Adrenal gland (tissue), 12 donors: ENCODE data around the gene ZNF292. TPM values are rescaled to one million over a fixed set of nuclear protein-coding genes. Genes with fewer than 3 reads are reported as not detected.

Source experiments
- DNase-seq, 7 donors: peaks; one replicate each; pipeline ENCODE4 v3.0.0-alpha.2; 2019 to 2020
- H3K27ac ChIP-seq, 5 donors: fragments of 200-600 bp; sonication (generic) in 4 of 5; 1 replicate in 3 of 5; 2 replicates in 2 of 5; pipeline versions ENCODE4 v1.5.1 to v1.8.0; 2016 to 2020; ENCODE audit warnings: mild to moderate bottlenecking in 1 of 5
- H3K27me3 ChIP-seq: fragments of 200-600 bp; 2 replicates; pipeline ENCODE4 v1.8.0; 2021
- H3K36me3 ChIP-seq, 2 donors: fragments of 200-600 bp; replicated peaks in 1 of 2; 1 replicate in 1 of 2; 2 replicates in 1 of 2; pipeline versions ENCODE4 v1.5.1 to v1.8.0; 2018 to 2022
- H3K4me1 ChIP-seq, 2 donors: fragments of 200-600 bp; replicated peaks in 1 of 2; 1 replicate in 1 of 2; 2 replicates in 1 of 2; pipeline versions ENCODE4 v1.5.1 to v1.8.0; 2018 to 2021
- H3K4me3 ChIP-seq, 4 donors: fragments of 200-600 bp; sonication (generic) in 3 of 4; one replicate each; pipeline ENCODE4 v1.5.1; 2016 to 2018
- H3K9me3 ChIP-seq, 3 donors: fragments of 200-600 bp; sonication (generic) in 1 of 3; replicated peaks in 1 of 3; 1 replicate in 2 of 3; 2 replicates in 1 of 3; pipeline versions ENCODE4 v1.5.1 to v1.8.0; 2016 to 2021
- POLR2A ChIP-seq, 2 donors: fragments of 450-650 bp; IDR thresholded peaks; one replicate each; pipeline ENCODE4 v1.6.1; 2017; ENCODE audit warnings: antibody characterized with exemption in 2 of 2, mild to moderate bottlenecking in 2 of 2, moderate library complexity in 1 of 2
- WGBS, 4 donors: extraction: QIAGEN DNeasy Blood & Tissue Kit in 2 of 4; methylation state at CpG; one replicate each; pipeline versions ENCODE4 v1.1.5 to v1.1.7; 2013 to 2017; 5-methylcytosine and 5-hydroxymethylcytosine counted together
- intact Hi-C, 2 donors: fragments of 100-400 bp; cut with DNase I; formaldehyde crosslinking; loops; one replicate each; pipeline versions ENCODE4 v1.14.1 to v1.15.0; 2022 to 2023
- polyA plus RNA-seq, 3 donors: library from polyadenylated mRNA; stranded (reverse); fragments of 200-250 nt in 2 of 3; fragments of 350-450 nt in 1 of 3; fragmentation: Illumina TruSeq in 1 of 3; extraction: RNeasy Lipid Tissue Mini Kit (QIAGEN cat#74804) in 1 of 3; gene quantifications; one replicate each; pipeline ENCODE4 v1.2.3, GENCODE V29; 2013 to 2014
- total RNA-seq, 9 donors: library from RNA; depleted of rRNA in 4 of 9; stranded (reverse); fragments of >200 nt in 4 of 9; fragments of 120-200 nt in 1 of 9; fragmentation: NEBNext Ultra II Directional in 1 of 9; extraction: Animal tissue kit (Norgen Biotek cat#: 25700) in 1 of 9; gene quantifications; one replicate each; pipeline versions ENCODE4 v1.1.0 to v1.2.4, GENCODE V29; 2013 to 2023
- TF ChIP-seq, protein P1 (sequence below), 6 experiments: fragments of 450-650 bp in 4 of 6; fragments of 200-600 bp in 2 of 6; sonication (generic) in 1 of 6; IDR thresholded peaks; 1 replicate in 5 of 6; 2 replicates in 1 of 6; pipeline versions ENCODE4 v1.5.1 to v1.8.0; 2016 to 2021; ENCODE audit warnings: antibody characterized with exemption in 6 of 6, mild to moderate bottlenecking in 2 of 6, moderate library complexity in 1 of 6
- donor health status: healthy with polysubstance abuse.
- donor health status: Bipolar disorder and iron deficiency.
- donor health status: DM: yes; HTN: yes; CAD: no.
- donor health status: DM: no; HTN: no; CAD: no.
- donor health status: DM: no; HTN: no; CAD: no.
- donor health status: DM: yes; HTN: yes; CAD: no.

ZNF292 gene
- total and polyA plus RNA-seq, 12 donors = 4.8 to 57.2 (median 27.5) TPM

- Histone ChIP-seq H3K36me3 (no peaks in the 10 kb centered on the region), H3K27ac (no peak overlapping the region), H3K4me3 (no peak overlapping the region), H3K4me1 (peaks cover 0 to 14% of the 10 kb centered on the region in 2 donors), H3K9me3 (no peaks in the 10 kb centered on the region), H3K27me3 (no peaks in the 10 kb centered on the region)
- intact Hi-C loops = no loop called here
- no peak for DNase-seq
- 87 to 94% (median 90%) methylated on average over 2 of the region's 2 CpGs for WGBS, 4 donors
- TF ChIP-seq, protein P1, sequence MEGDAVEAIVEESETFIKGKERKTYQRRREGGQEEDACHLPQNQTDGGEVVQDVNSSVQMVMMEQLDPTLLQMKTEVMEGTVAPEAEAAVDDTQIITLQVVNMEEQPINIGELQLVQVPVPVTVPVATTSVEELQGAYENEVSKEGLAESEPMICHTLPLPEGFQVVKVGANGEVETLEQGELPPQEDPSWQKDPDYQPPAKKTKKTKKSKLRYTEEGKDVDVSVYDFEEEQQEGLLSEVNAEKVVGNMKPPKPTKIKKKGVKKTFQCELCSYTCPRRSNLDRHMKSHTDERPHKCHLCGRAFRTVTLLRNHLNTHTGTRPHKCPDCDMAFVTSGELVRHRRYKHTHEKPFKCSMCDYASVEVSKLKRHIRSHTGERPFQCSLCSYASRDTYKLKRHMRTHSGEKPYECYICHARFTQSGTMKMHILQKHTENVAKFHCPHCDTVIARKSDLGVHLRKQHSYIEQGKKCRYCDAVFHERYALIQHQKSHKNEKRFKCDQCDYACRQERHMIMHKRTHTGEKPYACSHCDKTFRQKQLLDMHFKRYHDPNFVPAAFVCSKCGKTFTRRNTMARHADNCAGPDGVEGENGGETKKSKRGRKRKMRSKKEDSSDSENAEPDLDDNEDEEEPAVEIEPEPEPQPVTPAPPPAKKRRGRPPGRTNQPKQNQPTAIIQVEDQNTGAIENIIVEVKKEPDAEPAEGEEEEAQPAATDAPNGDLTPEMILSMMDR (IDR thresholded peaks at IDR 0.05) = no peak
- TF ChIP-seq POLR2A (IDR thresholded peaks at IDR 0.05) = no peak
Measured at GRCh38 chr6:87182321-87182720, 27.0 kb downstream of the ZNF292 start.

DNA sequence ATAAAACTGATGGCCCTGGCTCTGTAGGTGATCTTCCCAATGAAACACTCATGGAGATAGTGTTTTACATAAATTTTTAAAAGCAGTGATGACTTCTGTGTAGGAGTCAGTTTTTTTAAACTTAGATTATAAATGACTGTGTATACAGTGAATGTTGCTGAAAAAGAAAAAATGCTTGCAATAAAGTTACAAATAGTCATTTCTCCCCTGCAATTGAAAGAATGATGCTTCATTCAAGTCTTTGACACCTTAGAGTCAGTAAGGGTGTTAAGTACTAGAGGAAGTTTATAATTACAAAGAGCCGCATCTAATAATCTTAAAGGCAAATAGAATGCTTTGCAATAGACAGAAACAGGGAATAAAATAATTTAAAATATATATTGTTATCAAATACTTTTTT lies 27.6 kb downstream of the ZNF292 start:
- TF ChIP-seq, protein P1 (IDR thresholded peaks at IDR 0.05) = no peak
- TF ChIP-seq POLR2A (IDR thresholded peaks at IDR 0.05) = no peak
- WGBS, 4 donors = 85 to 99% (median 93%) methylated on average over 1 of the region's 1 CpG

DNA sequence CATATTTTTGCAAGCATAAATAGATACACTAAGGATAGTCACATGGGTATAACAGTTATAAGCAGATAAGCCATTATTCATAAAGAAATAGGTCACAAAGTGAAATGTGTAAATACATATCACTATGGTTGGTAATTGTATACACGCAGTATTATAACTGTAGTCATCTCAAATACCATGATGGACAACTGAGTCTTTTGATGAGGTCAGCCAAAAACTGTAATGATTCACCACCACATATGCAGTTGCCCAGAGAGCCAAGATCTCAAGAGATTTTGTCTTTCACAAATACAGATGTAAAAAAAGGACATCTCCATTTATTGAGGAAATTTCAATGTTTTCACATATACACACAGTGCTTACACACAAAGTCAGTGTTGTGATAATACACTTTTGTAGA lies 28.3 kb downstream of the ZNF292 start:
- H3K27ac ChIP-seq = no peak overlapping the region
- peaks cover 0 to 10% of the 10 kb centered on the region in 2 donors for H3K4me1 ChIP-seq
- DNase-seq = no peak
- no peak overlapping the region for H3K4me3 ChIP-seq
- no peaks in the 10 kb centered on the region for H3K27me3 ChIP-seq
- H3K36me3 ChIP-seq = no peaks in the 10 kb centered on the region
- 91 to 100% (median 93%) methylated on average over 1 of the region's 1 CpG for WGBS, 4 donors
- TF ChIP-seq, protein P1 (IDR thresholded peaks at IDR 0.05) = no peak
- no peak for TF ChIP-seq POLR2A (IDR thresholded peaks at IDR 0.05)
- H3K9me3 ChIP-seq = no peaks in the 10 kb centered on the region
- intact Hi-C loops = no loop called here

More for the DNA sequence above, 27.6 kb downstream of the ZNF292 start:
- intact Hi-C loops = no loop called here
- no peaks in the 10 kb centered on the region for H3K9me3 ChIP-seq
- no peaks in the 10 kb centered on the region for H3K27me3 ChIP-seq
- DNase-seq = no peak
- no peak overlapping the region for H3K4me3 ChIP-seq
- H3K4me1 ChIP-seq = peaks cover 0 to 14% of the 10 kb centered on the region in 2 donors
- H3K27ac ChIP-seq = no peak overlapping the region
- no peaks in the 10 kb centered on the region for H3K36me3 ChIP-seq

DNA sequence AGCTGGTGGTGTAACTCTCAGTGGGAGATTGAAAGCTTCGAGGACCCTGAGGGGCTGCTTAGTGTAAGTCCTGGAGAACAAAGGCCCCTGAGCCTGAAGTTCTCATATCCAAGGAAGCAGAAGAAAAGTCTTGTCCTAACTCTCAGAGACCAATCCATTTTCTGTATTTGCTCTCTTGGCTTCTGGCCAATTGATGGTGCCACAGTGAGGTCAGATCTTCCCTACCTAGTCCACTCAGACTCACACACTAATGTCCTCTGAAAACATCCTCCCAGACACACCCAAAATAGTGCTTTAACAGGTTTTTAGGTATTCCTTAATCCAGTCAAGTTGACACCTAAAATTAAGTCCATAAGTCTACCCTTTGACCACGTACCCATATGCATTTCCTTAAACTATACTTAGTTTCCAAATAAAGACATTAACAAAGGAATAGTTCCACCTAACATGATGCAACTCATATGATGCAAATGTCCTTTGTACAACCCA lies 29.4 kb downstream of the ZNF292 start:
- H3K4me3 ChIP-seq = no peak overlapping the region
- no peak for DNase-seq
- intact Hi-C loops = no loop called here
- no peaks in the 10 kb centered on the region for H3K9me3 ChIP-seq
- peaks cover 0 to 4% of the 10 kb centered on the region in 2 donors for H3K4me1 ChIP-seq
- no peaks in the 10 kb centered on the region for H3K36me3 ChIP-seq
- no peaks in the 10 kb centered on the region for H3K27me3 ChIP-seq
- TF ChIP-seq, protein P1 (IDR thresholded peaks at IDR 0.05) = no peak
- TF ChIP-seq POLR2A (IDR thresholded peaks at IDR 0.05) = no peak
- 89 to 97% (median 95%) methylated on average over 2 of the region's 2 CpGs for WGBS, 4 donors
- H3K27ac ChIP-seq = no peak overlapping the region
